Endothelial cell of umbilical vein (primary cell): Measurements from ENCODE around the gene SEMA4D. TPM values are rescaled to one million over a fixed set of nuclear protein-coding genes. Genes with fewer than 3 reads are reported as not detected.

ENCODE experiments used
- BruUV-seq: library from RNA; stranded (reverse); fragments of 400-500 nt; replicated peaks from 2 replicates; lab custom pipeline; 2021; lab: Mats Ljungman, UMichigan
- CTCF ChIA-PET: fragments of 300-600, 350-600 bp; sonication (Branson Sonifier 250); formaldehyde crosslinking; loops from one replicate; lab custom pipeline; 2021; ENCODE audit warnings: antibody characterized with exemption, inconsistent platforms; lab: Charles Lee
- POLR2A ChIA-PET: fragments of 300-600, 350-600 bp; sonication (Branson Sonifier 250); formaldehyde crosslinking; loops from one replicate; lab custom pipeline; 2021; ENCODE audit warnings: antibody characterized with exemption, inconsistent platforms; lab: Charles Lee
- DNase-seq: peaks from one replicate; pipeline ENCODE4 v3.0.0-alpha.2; 2011; ENCODE audit warnings: low read depth, low spot score
- FAIRE-seq: peaks from 2 replicates; lab custom pipeline; 2011; peaks lifted over from hg19 to GRCh38; lab: Jason Lieb, UNC
- H2AFZ ChIP-seq: 2 replicates; pipeline ENCODE4 v1.6.0; 2012; ENCODE audit warnings: low read depth, low read length, control low read depth, inconsistent platforms
- H3K27ac ChIP-seq: 2 replicates; pipeline ENCODE4 v1.5.1; 2011; ENCODE audit warnings: low read depth, mild to moderate bottlenecking, control low read depth, low read length, moderate library complexity; ENCODE audit not compliant: insufficient read depth
- H3K27me3 ChIP-seq, 2 experiments: 2 replicates each; pipeline versions ENCODE4 v1.6.0 to v1.6.1; 2011; ENCODE audit warnings: low read length in 2 of 2, mixed read lengths in 1 of 2; ENCODE audit not compliant: control insufficient read depth in 2 of 2, insufficient read depth in 2 of 2
- H3K36me3 ChIP-seq, 2 experiments: 2 replicates in 1 of 2; 3 replicates in 1 of 2; pipeline ENCODE4 v1.5.1; 2011; ENCODE audit warnings: low read length in 2 of 2, mild to moderate bottlenecking in 1 of 2, moderate library complexity in 1 of 2; ENCODE audit not compliant: control insufficient read depth in 2 of 2, insufficient read depth in 2 of 2; ENCODE audit errors: extremely low read depth in 1 of 2
- H3K4me1 ChIP-seq: 3 replicates; pipeline ENCODE4 v1.5.1; 2011; ENCODE audit warnings: mild to moderate bottlenecking, low read length; ENCODE audit not compliant: control insufficient read depth, insufficient read depth; ENCODE audit errors: extremely low read depth
- H3K4me2 ChIP-seq: 2 replicates; pipeline ENCODE4 v1.6.1; 2011; ENCODE audit warnings: low read length, control low read depth, mixed read lengths; ENCODE audit not compliant: insufficient read depth
- H3K4me3 ChIP-seq, 3 experiments: fragments of 200-600 bp in 1 of 3; sonication (generic), shearing (Covaris generic) in 1 of 3; replicated peaks in 1 of 3; 2 replicates each; pipeline ENCODE4 v1.5.1; 2011 to 2016; ENCODE audit warnings: control low read depth in 3 of 3, low read length in 3 of 3, mild to moderate bottlenecking in 2 of 3, inconsistent platforms in 1 of 3, low read depth in 1 of 3, moderate library complexity in 1 of 3; ENCODE audit not compliant: insufficient read depth in 1 of 3
- H3K79me2 ChIP-seq: 2 replicates; pipeline ENCODE4 v1.6.0; 2012; ENCODE audit warnings: low read length, inconsistent platforms; ENCODE audit not compliant: control insufficient read depth, insufficient read depth
- H3K9ac ChIP-seq: replicated peaks from 2 replicates; pipeline ENCODE3; 2011; ENCODE audit warnings: low read length, control low read depth; ENCODE audit not compliant: insufficient read depth; ENCODE audit errors: extremely low read depth
- H3K9me1 ChIP-seq: replicated peaks from 3 replicates; pipeline ENCODE4 v1.6.0; 2011; ENCODE audit warnings: mild to moderate bottlenecking, low read length; ENCODE audit not compliant: control insufficient read depth, insufficient read depth; ENCODE audit errors: extremely low read depth
- H3K9me3 ChIP-seq: replicated peaks from 2 replicates; pipeline ENCODE4 v1.5.1; 2012; ENCODE audit warnings: low read length, inconsistent platforms; ENCODE audit not compliant: control insufficient read depth, insufficient read depth
- H4K20me1 ChIP-seq: replicated peaks from 2 replicates; pipeline ENCODE3; 2011; ENCODE audit warnings: mild to moderate bottlenecking, low read length; ENCODE audit not compliant: control insufficient read depth, insufficient read depth; ENCODE audit errors: extremely low read depth
- EZH2 ChIP-seq: IDR thresholded peaks from 2 replicates; pipeline ENCODE4 v1.6.1; 2012; ENCODE audit warnings: borderline replicate concordance, low read depth, mild to moderate bottlenecking, moderate library complexity, low read length, inconsistent platforms; ENCODE audit not compliant: severe bottlenecking
- FOS ChIP-seq: IDR thresholded peaks from 2 replicates; pipeline ENCODE4 v1.6.1; 2011; ENCODE audit warnings: mild to moderate bottlenecking, low read length, moderate library complexity, borderline replicate concordance; ENCODE audit not compliant: insufficient read depth
- GATA2 ChIP-seq: IDR thresholded peaks from 2 replicates; pipeline ENCODE4 v1.7.0; 2011; ENCODE audit warnings: low read depth, mild to moderate bottlenecking, moderate library complexity, mixed read lengths, low read length; ENCODE audit not compliant: insufficient read length, insufficient read depth
- JUN ChIP-seq: IDR thresholded peaks from 2 replicates; pipeline ENCODE4 v1.6.1; 2011; ENCODE audit warnings: borderline replicate concordance, low read depth; ENCODE audit not compliant: insufficient read length, insufficient read depth
- MYC ChIP-seq: IDR thresholded peaks from one replicate; pipeline ENCODE4 v1.6.1; 2011; ENCODE audit warnings: mild to moderate bottlenecking, low read depth, low read length
- POLR2A ChIP-seq: IDR thresholded peaks from 2 replicates; pipeline ENCODE4 v1.6.1; 2012; ENCODE audit warnings: low read depth, mild to moderate bottlenecking, control low read depth, low read length
- POLR2AphosphoS5 ChIP-seq: IDR thresholded peaks from 2 replicates; pipeline ENCODE4 v1.6.1; 2012; ENCODE audit warnings: low read depth, mild to moderate bottlenecking, control low read depth, low read length, moderate library complexity; ENCODE audit not compliant: insufficient read depth
- dilution Hi-C: fragments of 300-500 bp; cut with MboI; formaldehyde crosslinking; loops from one replicate; pipeline ENCODE4 v1.15.0; 2019; ENCODE audit warnings: low sequenced_read_pairs; ENCODE audit not compliant: extremely low pct_ligation_motif_present
- intact Hi-C: fragments of 100-400 bp; cut with micrococcal nuclease; formaldehyde crosslinking; loops from one replicate; pipeline ENCODE4 v1.10.0; 2022
- polyA plus RNA-seq, 4 experiments: library from polyadenylated mRNA; depleted of rRNA in 3 of 4; stranded (reverse) in 3 of 4; unstranded in 1 of 4; fragments of >200 nt; gene quantifications; 2 replicates each; pipeline versions ENCODE4 v1.2.1 to v1.2.3, GENCODE V29; 2011 to 2012; ENCODE audit warnings: missing spikeins in 1 of 4
- total RNA-seq: library from RNA; stranded (reverse); gene quantifications from 2 replicates; pipeline ENCODE4 v1.2.3, GENCODE V29; 2021
- TF ChIP-seq, protein P1 (sequence below): IDR thresholded peaks from 2 replicates; pipeline ENCODE4 v1.6.1; 2011; ENCODE audit not compliant: insufficient read depth, insufficient read length
- TF ChIP-seq, protein P2 (sequence below), 2 donors: IDR thresholded peaks; 1 replicate in 1 of 2; 2 replicates in 1 of 2; pipeline ENCODE4 v1.5.1; 2011; ENCODE audit warnings: low read length in 2 of 2, mild to moderate bottlenecking in 2 of 2, moderate library complexity in 2 of 2, control low read depth in 1 of 2, inconsistent platforms in 1 of 2, low read depth in 1 of 2; ENCODE audit not compliant: insufficient read depth in 1 of 2; ENCODE audit errors: extremely low read depth in 1 of 2

SEMA4D gene
- total and polyA plus RNA-seq, 2 donors (not counting 3 experiments of a cell fraction or from before 2014, with no cell fraction given), result 3.9 to 15.7 TPM

DNA sequence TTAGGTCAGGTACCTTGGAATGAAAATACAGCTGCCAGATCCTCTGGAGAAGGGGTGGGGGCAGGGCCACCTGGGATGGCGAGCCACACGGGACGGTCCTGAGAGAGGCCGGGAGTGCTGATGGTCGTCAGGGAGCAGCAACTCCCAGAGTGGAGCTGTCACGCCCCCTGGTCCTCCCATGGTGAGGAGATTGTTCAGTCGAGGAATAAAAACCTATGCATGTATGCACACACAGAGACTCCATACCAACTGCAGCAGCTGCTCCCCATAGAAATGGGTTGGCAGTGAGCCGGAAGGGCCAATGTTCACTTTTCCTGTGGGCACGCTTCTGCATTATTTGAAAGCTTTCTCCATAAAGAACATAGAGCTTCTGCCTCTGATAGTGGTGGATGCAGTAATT is 45.2 kb upstream of the SEMA4D start:
- Histone ChIP-seq H3K4me1 (no peaks in the 10 kb centered on the region), H4K20me1 (no peaks in the 10 kb centered on the region), H3K4me3 (no peak overlapping the region), H3K36me3 (no peaks in the 10 kb centered on the region), H3K79me2 (no peaks in the 10 kb centered on the region), H3K9me1 (no peaks in the 10 kb centered on the region), H3K27ac (no peak overlapping the region), H2AFZ (no peak overlapping the region), H3K9ac (no peak overlapping the region), H3K9me3 (no peaks in the 10 kb centered on the region), H3K27me3 (no peaks in the 10 kb centered on the region), H3K4me2 (no peak overlapping the region)
- dilution Hi-C loops (no loop called here), intact Hi-C loops (no loop called here)
- ChIA-PET CTCF (interaction anchor here (0.8 kb wide), 1 partner anchor 13 kb away, joined by 3 read pairs; no protein-coding TSS in a partner anchor), POLR2A (no interaction called here)
- FAIRE-seq (no peak), DNase-seq (no peak)
- BruUV-seq, result no TSS peak
- TF ChIP-seq POLR2AphosphoS5 (no peak), GATA2 (no peak), EZH2 (no peak), POLR2A (no peak), FOS (no peak), MYC (no peak), JUN (no peak)
- TF ChIP-seq, protein P1, sequence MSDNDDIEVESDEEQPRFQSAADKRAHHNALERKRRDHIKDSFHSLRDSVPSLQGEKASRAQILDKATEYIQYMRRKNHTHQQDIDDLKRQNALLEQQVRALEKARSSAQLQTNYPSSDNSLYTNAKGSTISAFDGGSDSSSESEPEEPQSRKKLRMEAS, result no peak
- TF ChIP-seq, protein P2, sequence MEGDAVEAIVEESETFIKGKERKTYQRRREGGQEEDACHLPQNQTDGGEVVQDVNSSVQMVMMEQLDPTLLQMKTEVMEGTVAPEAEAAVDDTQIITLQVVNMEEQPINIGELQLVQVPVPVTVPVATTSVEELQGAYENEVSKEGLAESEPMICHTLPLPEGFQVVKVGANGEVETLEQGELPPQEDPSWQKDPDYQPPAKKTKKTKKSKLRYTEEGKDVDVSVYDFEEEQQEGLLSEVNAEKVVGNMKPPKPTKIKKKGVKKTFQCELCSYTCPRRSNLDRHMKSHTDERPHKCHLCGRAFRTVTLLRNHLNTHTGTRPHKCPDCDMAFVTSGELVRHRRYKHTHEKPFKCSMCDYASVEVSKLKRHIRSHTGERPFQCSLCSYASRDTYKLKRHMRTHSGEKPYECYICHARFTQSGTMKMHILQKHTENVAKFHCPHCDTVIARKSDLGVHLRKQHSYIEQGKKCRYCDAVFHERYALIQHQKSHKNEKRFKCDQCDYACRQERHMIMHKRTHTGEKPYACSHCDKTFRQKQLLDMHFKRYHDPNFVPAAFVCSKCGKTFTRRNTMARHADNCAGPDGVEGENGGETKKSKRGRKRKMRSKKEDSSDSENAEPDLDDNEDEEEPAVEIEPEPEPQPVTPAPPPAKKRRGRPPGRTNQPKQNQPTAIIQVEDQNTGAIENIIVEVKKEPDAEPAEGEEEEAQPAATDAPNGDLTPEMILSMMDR (IDR thresholded peaks at IDR 0.05; ENCODE audit: extremely low read depth in 1 of 2, insufficient read depth in 1 of 2, low read depth in 1 of 2, low read length in 2 of 2), result no peak
